HL-60/S4 treated with phorbol 12-myristate 13-acetate at 8.2 ng/mL for 4 days and 3 days (cell line): Measurements from ENCODE around the gene RANBP2.

Source experiments
- in situ Hi-C: fragments of 300-500 bp; cut with MboI; formaldehyde crosslinking; loops from 2 replicates; pipeline ENCODE4 v1.15.0; 2022; ENCODE audit warnings: low sequenced_read_pairs

RANBP2 gene

GRCh38 chr2:108834620-108835019 lies 115.3 kb downstream of the RANBP2 start:
- in situ Hi-C loops, result no loop called here

DNA sequence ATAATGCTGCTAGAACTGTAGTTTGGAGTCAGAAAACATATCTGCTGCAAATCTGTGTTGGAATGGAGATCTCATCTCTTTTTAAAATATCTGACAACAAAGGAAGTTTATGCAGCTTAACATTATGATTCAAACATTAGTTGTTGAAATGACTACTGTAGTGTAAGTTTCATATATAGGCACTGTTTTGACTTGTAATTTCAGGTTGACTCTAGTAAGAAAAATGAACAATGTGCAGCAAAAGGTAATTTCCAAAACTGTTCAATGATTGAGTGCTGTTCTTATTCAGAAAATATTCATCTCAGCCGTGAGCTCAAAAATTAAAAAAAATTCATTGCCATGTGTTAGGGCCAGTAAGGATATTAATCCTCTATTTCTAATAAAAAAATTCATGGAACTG lies 115.8 kb downstream of the RANBP2 start:
- in situ Hi-C loops, result no loop called here
